Tongue (tissue), 2 donors: ENCODE measurements around the gene TBX2. TPM values are rescaled to one million over a fixed set of nuclear protein-coding genes. Genes with fewer than 3 reads are reported as not detected.
A peak's percentile ranks its signal among the peaks of the same experiment; 100 is the strongest.
"Not testable (repeated sequence)": the region's sequence is repeated elsewhere in the genome, so short reads cannot be mapped to it uniquely, and the experiment has no call there.

ENCODE experiments used
- DNase-seq: peaks from one replicate; pipeline ENCODE4 v3.0.0-alpha.2; 2015
- total RNA-seq: library from RNA; depleted of rRNA; stranded (reverse); fragments of >200 nt; gene quantifications from one replicate; pipeline ENCODE4 v1.2.3, GENCODE V29; 2014

Gene TBX2
- total RNA-seq, 1 donor from 2014 or later: 10.5 TPM

- DNase-seq: no peak
These were observed 14.7 kb downstream of the TBX2 start for GRCh38 chr17:61414141-61414935.

- DNase-seq: no peak
These were observed 15.3 kb downstream of the TBX2 start for GRCh38 chr17:61414936-61415251.

- no peak for DNase-seq
These were observed 15.9 kb downstream of the TBX2 start for GRCh38 chr17:61415374-61416210.

- DNase-seq: no peak
These were observed 16.5 kb downstream of the TBX2 start for GRCh38 chr17:61416211-61416539.

- DNase-seq: peak; percentile 93
These were observed 17.1 kb downstream of the TBX2 start for GRCh38 chr17:61416540-61417363.

GRCh38 chr17:61418449-61418848, 18.8 kb downstream of the TBX2 start:
- DNase-seq: no peak

GRCh38 chr17:61419496-61420046, 19.9 kb downstream of the TBX2 start:
- DNase-seq: no peak

- DNase-seq: peak; percentile 35
These were observed 20.4 kb downstream of the TBX2 start for GRCh38 chr17:61420052-61420451.

- no peak for DNase-seq
These were observed 21.2 kb downstream of the TBX2 start for GRCh38 chr17:61420745-61421398.

GRCh38 chr17:61421460-61421859, 21.8 kb downstream of the TBX2 start:
- DNase-seq: no peak

GRCh38 chr17:61422116-61422799, 22.6 kb downstream of the TBX2 start:
- DNase-seq: no peak

- no peak for DNase-seq
These were observed 23.2 kb downstream of the TBX2 start for GRCh38 chr17:61422869-61423268.

- DNase-seq: no peak
These were observed 24.5 kb downstream of the TBX2 start for GRCh38 chr17:61423967-61424649.

GRCh38 chr17:61425682-61426481, 26.2 kb downstream of the TBX2 start:
- DNase-seq: no peak

GRCh38 chr17:61426482-61427304, 27.1 kb downstream of the TBX2 start:
- no peak for DNase-seq

- DNase-seq: no peak
These were observed 27.9 kb downstream of the TBX2 start for GRCh38 chr17:61427567-61427966.

GRCh38 chr17:61429274-61429673, 29.6 kb downstream of the TBX2 start:
- DNase-seq: no peak

GRCh38 chr17:61429831-61430230, 30.2 kb downstream of the TBX2 start:
- not testable (repeated sequence) for DNase-seq
